Left ventricle myocardium superior (tissue), 1 donor: Measurements from ENCODE around the gene COL4A1. TPM values are rescaled to one million over a fixed set of nuclear protein-coding genes. Genes with fewer than 3 reads are reported as not detected.
A peak's percentile ranks its signal among the peaks of the same experiment; 100 is the strongest.

ENCODE experiments used
- ATAC-seq: fragments of 200-7000 bp; cut with Tn5 transposase; one replicate; pipeline ENCODE4 v1.9.1; 2020; ENCODE audit warnings: mild to moderate bottlenecking, moderate library complexity
- DNase-seq: peaks from one replicate; pipeline ENCODE4 v3.0.0-alpha.2; 2020
- intact Hi-C: fragments of 100-400 bp; cut with micrococcal nuclease; formaldehyde crosslinking; loops from one replicate; pipeline ENCODE4 v1.11.0; 2022
- microRNA-seq: library from miRNA; unstranded; fragments of <30 nt; microRNA quantifications from one replicate; pipeline ENCODE4 v1.2.0, GENCODE V29; 2020; ENCODE audit warnings: borderline number of aligned reads
- total RNA-seq: library from RNA; stranded (reverse); fragmentation: NEBNext Ultra II Directional; extraction: Animal tissue kit (Norgen Biotek cat#: 25700); gene quantifications from one replicate; pipeline ENCODE4 v1.2.1, GENCODE V29; 2021
- donor health status: DM: no; HTN: yes; CAD: no; lungs with severe emphysema.

The COL4A1 gene
- total RNA-seq, 1 donor from 2014 or later, result 119 TPM

DNA sequence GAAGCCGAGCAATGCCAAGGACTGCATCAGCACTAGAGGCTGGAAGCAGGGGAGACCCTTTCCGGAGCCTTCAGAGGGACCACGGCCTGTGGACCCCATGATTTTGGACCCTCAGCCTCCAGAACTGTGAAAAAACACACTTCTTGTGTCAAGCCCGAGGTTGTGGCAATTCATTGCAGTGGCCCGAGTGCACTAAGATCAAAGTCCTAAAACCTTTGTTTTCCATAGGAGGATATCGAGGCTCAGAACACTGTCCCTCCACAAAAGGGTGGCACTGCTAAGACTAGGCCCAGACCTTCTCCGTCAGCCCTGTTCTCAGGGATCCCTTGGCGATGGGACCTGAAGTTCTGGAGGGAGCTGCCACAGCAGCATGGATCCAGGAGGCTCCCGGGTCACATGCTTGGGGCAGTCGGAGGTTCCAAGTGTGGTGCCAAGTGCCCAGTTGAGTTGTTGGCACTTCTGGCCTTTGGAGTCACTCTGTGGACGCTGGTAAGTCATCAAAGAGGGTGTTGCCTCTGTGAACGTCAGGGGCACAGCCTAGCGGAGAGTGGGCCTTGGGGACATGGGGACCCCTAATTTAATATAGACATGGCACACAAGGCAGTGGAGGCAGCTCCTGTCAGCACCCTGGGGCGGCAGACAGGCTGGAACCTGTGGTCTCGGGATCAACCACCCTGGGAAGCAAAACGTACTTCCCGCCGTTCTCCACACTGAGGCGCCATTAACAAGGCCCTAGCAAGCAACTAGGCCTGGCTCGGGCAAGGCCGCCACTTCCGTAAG lies 199.2 kb downstream of the COL4A1 start:
- DNase-seq, result no peak
- ATAC-seq, result no peak
- intact Hi-C loops, result loop anchor here (5.0 to 10.0 kb wide), 3 partner anchors 235 to 1145 kb away; no protein-coding TSS in a partner anchor

DNA sequence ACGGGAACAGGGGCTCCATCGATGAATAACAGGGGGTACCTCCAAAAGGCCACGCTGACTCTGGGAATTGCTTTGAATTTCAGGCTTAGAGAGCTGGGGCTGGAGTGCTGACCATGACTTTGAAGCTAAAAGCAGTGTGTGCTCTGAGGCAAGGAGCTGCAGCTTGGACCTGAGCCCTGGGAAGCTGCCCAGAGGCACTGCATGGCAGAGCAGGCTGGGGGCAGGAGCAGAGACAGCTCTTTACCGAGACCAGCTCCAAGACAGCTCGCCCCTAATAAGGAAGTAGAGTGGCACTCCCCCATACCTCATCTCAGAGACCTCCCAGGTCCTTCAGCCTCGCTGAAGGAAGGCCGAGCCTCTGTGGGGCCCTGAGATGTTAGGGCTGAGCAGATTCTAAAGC lies 200.2 kb downstream of the COL4A1 start:
- intact Hi-C loops, result loop anchor here (5.0 to 10.0 kb wide), 3 partner anchors 234 to 1144 kb away; no protein-coding TSS in a partner anchor
- DNase-seq (peak; percentile 86), ATAC-seq (peak; percentile 63)

DNA sequence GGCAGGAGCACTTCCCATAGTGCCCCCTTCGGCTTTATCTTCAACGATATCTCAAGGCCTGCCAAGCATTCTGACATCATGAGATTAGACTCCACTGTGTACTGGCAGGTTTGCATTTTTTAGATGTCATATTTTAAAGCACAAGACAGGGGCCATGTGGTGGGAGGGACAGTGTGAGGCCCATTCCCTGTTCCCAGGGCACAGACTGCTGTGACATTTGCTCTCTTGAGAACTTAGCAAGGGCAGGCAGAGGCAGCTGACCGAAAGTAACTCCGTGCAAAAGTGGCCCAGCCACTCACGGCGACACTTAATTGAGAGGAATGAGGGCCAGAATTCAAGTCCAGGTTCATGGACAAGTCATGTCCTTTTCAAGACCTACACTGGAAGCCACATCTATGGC lies 201.8 kb downstream of the COL4A1 start:
- ATAC-seq, result peak; percentile 19
- intact Hi-C loops, result loop anchor here (5.0 to 10.0 kb wide), 3 partner anchors 233 to 1143 kb away; no protein-coding TSS in a partner anchor
- DNase-seq, result no peak

DNA sequence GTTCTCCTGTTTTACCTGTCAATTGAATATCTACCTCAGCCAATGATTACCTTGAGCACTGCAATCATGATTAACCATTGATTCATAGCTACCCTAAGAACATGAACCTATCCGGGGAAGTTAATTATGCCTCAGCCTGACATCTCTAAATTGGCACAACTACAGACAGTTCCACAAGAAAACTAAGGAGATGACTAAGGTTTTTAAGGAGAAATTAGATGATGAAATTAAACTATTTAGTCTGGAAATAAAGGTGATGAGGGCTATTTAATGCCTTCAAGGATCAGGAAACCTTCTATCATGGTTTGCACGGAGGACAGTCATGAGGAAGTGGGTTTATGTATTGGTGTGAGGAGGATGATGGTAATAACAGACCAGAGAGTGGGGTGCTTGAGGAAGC lies 203.4 kb downstream of the COL4A1 start:
- ATAC-seq, result no peak
- intact Hi-C loops, result loop anchor here (10.0 kb wide), 1 partner anchor 309 kb away; no protein-coding TSS in a partner anchor
- DNase-seq, result no peak

DNA sequence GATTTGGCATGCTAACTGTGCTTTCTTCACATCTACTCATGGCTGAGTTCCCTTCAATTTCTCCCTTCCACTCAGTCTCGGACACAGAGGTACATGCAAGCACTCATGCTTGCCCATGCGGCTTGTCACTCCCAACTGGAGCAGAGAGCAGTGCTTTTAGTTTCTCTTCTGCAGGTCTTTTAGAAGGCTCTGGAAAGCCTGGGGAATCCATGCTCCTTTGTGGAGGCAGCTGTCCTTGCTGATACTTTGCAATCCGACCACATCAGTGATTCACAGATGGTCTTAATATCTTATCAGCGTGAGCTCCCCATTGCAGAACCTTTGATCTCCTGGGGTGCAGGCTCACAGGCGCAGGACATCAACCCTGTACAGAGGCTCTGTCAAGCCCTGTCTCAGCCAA lies 203.9 kb downstream of the COL4A1 start:
- ATAC-seq (no peak), DNase-seq (no peak)
- intact Hi-C loops, result loop anchor here (10.0 kb wide), 1 partner anchor 308 kb away; no protein-coding TSS in a partner anchor

DNA sequence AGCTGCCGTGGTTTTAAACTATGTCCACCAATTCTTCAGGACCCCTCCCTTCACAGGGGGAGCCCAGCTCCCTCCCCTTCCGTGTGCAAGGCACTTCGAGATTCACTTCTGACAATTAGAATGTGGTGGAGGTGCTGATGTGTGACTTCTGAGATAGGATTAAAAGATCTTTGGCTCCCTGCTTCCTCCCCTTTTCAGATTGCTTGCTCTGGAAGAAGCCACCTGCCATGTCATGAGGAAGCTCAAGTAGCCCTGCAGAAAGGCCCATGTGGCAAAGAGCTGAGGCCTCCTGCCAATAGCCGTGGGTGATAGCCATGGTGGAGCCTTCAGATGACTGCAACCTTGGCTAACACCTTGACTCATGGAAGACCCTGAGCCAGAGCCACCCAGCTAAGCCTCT lies 204.9 kb downstream of the COL4A1 start:
- intact Hi-C loops, result loop anchor here (10.0 kb wide), 1 partner anchor 307 kb away; no protein-coding TSS in a partner anchor
- no peak for ATAC-seq
- DNase-seq, result no peak

DNA sequence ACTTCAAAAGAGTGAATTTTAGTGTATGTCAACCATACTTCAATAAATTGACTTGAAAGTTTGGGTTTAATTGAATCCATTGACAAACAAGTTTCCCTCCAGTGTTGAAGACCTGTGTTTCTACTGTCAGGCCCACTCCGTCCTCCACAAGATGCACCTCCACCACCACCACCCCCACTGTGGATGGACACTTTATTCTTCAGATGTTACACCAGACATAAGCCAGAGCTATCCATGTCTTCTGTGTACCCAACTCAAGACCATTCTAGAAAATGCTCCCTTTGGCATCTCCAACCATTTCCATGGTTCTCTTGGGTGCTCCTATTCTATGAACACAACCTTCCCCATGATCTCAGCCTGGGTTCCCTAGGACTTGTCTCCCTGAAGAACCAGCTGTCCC lies 207.0 kb downstream of the COL4A1 start:
- intact Hi-C loops, result loop anchor here (10.0 kb wide), 1 partner anchor 305 kb away; no protein-coding TSS in a partner anchor
- ATAC-seq, result no peak

More for the DNA sequence above, 207.0 kb downstream of the COL4A1 start:
- DNase-seq, result no peak

Small RNAs within 50 kb of the gene (microRNA-seq; reads per million reads assigned to microRNA genes)
- gene MIR8073, result not detected

Other genes with a start within 250 kb of the COL4A1 start
- 126 TPM for gene COL4A2, start 127 bp upstream of the COL4A1 start, total RNA-seq